HG02798 (cell line): ENCODE data around the gene MEAF6.
A peak's percentile ranks its signal among the peaks of the same experiment; 100 is the strongest.

Experiments
- ATAC-seq: cut with Tn5 transposase; IDR thresholded peaks from one replicate; pipeline ENCODE4 v1.9.1; 2021; ENCODE audit warnings: mild to moderate bottlenecking; ENCODE audit not compliant: unreplicated experiment, poor library complexity

MEAF6 gene

GRCh38 chr1:37474697-37475379, 39.7 kb downstream of the MEAF6 start:
- ATAC-seq: no peak

- ATAC-seq: peak; percentile 78
Observed at GRCh38 chr1:37474046-37474696, 40.4 kb downstream of the MEAF6 start, which contains the start of gene ZC3H12A. TSS of gene ZC3H12A (plus strand) at chr1:37474580. CDS start at chr1:37475497, 917 bp downstream.

GRCh38 chr1:37473431-37474045, 41.0 kb downstream of the MEAF6 start:
- ATAC-seq: no peak

DNA sequence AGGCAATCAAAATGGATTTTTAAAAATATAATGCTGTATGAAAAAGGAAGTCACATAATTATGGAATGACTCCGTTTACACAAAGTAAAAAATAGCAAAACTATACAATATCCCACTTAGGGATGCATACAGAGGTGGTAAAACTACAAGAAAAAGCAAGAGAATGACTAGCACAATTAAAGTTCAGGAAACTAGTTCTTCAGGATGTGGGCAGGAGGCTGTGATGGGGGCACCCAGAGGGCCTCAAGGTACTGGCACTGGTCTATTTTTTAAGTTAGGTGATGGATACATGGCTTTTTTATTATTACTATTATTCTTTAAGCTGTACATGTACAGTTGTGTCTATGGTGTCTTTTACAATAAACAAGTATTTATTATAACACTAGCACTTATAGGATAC, 41.6 kb downstream of the MEAF6 start:
- ATAC-seq: no peak

DNA sequence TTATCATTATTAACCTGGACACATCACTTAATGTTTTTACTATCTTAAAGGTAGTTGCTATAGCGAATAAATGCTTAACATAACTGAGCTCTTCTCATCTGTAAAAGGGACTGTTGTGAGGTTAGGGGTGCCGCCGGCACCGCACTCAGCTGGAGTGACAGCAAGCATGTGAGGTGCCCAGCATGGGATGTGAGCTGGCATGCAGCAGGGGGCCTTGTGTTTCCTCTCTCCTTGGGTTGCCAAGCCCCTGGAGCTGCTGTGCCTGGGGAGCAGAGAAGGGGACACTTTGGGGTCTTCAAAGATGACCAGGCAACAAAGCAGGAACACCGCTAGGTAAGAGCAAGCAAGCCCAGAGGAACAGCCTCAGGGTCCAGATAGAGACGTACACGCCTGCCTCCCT, 42.3 kb downstream of the MEAF6 start:
- ATAC-seq: no peak

- ATAC-seq: no peak
Observed at GRCh38 chr1:37471345-37472231, 43.0 kb downstream of the MEAF6 start.

DNA sequence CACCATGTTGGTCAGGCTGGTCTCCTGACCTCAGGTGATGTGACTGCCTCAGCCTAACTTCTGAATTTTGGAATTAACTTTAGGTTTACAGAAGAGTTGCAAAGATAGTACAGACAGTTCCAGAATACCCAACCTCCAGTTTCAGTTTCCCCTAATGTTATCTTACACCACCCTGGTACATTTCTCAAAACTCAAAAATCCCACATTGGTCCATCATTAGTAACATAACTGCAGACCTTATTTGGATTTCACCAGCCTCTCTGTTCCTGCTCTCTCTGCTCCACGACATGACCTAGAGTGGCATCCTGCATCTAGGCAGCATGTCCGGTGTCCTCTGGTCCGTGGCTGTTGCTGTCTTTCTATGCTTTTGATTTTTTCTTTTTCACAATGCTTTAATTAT, 45.2 kb downstream of the MEAF6 start:
- no peak for ATAC-seq

DNA sequence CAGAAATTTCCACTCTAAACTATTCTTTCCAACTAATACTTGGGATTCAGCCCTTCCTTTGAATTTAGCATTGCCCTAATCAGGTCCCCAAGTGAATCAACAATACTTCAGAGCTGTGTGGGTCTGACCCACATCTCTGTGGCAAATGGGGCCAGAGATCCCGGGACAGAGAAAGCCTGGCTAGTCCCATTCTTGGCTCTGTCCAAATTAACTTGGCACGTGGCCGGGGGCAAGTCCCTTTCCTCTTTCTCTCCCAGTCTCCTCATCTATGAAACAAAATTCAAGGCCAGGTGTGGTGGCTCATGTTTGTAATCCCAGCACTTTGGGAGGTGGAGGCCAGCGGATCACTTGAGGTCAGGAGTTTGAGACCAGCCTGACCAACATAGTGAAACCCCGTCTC, 46.5 kb downstream of the MEAF6 start:
- ATAC-seq: no peak

DNA sequence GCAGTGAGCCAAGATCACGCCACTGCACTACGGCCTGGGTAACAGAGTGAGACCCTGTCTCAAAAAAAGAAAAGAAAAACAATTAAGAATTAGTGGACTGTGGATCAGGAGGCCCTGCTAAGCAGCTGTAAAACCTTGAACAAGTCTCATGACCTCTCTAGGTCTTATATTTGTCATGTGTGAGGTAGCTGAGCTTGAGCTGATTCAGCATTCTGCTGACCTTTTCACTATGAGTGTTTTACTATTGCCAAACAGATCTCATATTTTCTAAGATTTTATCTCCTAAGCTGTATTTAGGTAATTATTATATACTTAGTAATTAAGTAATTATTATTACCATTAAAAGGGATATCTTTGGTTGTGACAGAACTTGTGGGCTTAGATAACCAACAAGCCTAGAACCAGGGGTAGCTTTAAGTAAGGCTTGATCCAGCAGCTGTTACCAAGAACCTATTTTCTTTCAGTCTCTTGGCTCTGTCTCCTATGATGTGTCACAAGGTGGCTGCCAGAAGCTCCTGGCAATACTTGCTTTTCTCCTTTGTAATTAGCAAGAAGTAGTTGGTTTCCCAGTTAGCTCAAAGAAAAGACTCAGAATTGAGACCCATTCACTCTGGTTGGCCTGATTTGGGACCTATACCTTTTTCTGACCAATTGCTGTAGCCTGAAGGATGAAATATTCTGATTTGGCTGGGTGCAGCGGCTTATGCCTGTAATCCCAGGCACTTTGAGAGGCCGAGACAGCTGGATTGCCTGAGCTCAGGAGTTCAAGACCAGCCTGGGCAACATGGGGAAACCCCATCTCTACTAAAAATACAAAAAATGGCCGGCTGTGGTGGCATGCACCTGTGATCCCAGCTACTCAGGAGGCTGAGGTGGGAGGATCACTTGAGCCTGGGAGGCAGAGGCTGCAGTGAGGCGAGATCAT, 48.7 kb downstream of the MEAF6 start:
- no peak for ATAC-seq

DNA sequence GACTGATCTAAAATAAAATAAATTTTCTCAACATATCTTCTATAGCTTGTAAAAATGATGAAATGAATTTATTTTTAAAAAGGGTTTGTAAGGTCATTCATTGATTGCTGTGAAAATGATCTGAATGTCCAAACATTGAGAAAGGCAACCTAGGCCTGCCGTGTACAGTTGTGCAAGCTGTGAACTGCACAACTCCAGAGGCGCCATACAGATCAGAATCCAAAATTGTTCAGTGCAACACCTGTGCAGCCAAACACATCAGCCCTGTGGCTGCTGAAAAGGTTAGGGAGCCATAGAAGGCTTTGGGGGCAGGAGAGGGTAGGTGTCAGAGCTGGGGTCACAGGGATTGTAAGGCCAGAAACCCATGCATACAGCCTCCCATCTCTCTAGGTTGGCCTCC, 50.1 kb downstream of the MEAF6 start:
- no peak for ATAC-seq

DNA sequence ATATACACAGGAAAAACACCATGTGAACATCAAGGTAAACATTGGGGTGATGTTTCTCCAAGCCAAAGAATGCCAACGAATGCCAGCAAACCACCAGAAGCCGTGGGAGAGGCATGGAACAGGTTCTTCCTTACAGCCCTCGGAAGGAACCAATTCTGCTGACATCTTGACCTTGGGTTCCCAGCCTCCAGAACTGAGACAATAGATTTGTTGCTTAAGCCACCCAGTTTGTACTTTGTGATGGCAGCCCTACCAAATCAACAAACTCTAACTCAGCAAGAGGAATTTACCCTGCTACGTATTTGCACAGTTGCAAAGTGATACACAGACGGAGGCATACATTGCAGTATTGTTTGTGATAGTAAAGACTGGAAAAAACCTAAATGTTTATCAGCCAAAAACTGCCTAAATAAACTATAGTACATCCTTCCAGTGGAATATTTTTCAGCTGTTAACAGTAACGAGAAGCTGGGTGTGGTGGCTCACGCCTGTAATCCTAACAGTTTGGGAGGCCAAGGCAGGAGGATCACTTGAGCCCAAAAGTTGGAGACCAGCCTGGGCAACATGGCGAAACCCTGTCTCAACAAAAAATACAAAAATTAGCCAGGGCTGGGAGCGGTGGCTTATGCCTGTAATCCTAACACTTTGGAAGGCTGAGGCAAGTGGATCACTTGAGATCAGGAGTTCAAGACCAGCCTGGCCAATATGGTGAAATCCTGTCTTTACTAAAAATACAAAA, 52.7 kb downstream of the MEAF6 start:
- ATAC-seq: no peak

GRCh38 chr1:37458551-37458950, 56.0 kb downstream of the MEAF6 start:
- no peak for ATAC-seq

- ATAC-seq: no peak
Observed at GRCh38 chr1:37456614-37457013, 58.0 kb downstream of the MEAF6 start.

DNA sequence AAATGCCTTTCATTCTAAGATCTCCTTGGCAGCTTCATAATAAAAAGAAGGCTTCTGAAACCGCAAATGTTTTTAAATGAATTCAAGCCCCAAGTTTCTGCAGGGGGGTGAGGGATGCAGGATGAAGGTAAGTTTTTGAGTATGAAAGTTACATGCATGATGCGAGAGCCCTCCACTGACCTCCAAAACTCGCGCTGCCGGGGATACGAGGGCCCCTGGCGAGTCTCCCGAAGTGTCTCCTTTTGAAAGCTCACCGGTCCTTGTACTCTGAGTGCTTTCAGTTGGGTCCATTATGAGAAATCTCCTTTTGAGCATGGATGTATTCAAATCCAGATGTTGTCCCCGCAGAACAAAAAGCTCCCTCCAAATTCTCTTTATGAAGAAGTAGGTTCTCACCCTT, 59.0 kb downstream of the MEAF6 start:
- no peak for ATAC-seq

DNA sequence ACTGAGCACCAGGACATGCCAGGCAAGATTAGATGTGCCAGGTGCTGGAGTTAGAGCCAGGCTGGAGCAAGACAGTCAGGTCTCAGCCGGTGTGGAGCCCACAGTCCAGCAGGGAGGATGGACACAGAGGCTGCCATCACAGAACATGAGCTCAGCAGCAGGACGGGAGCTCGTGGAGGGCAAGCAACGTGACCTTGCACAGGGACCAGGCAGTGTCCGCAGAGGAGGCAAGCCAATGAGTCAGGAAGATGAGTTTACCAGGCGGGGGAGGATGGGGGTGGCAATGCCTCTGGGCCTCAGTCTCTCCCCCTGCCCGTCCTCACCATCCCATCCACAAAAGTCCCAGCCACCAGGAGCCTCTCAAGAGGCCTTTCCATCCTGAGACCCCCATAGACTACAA, 60.9 kb downstream of the MEAF6 start:
- no peak for ATAC-seq

- no peak for ATAC-seq
Observed at GRCh38 chr1:37452416-37452815, 62.1 kb downstream of the MEAF6 start.

- ATAC-seq: no peak
Observed at GRCh38 chr1:37449936-37450335, 64.6 kb downstream of the MEAF6 start.

- no peak for ATAC-seq
Observed at GRCh38 chr1:37448691-37449417, 65.7 kb downstream of the MEAF6 start.
